Esophagus squamous epithelium (tissue), 4 donors: ENCODE measurements around the gene CREB5.

Source experiments
- POLR2A ChIP-seq, 4 donors: fragments of 450-650 bp; IDR thresholded peaks; one replicate each; pipeline ENCODE4 v1.6.1; 2017; ENCODE audit warnings: antibody characterized with exemption in 4 of 4, mild to moderate bottlenecking in 4 of 4, moderate library complexity in 3 of 4
- TF ChIP-seq, protein P1 (sequence below), 6 experiments: fragments of 450-650 bp in 4 of 6; fragments of 200-600 bp in 2 of 6; sonication (generic) in 2 of 6; IDR thresholded peaks; one replicate each; pipeline ENCODE4 v1.5.1; 2016 to 2019; ENCODE audit warnings: antibody characterized with exemption in 6 of 6, mild to moderate bottlenecking in 4 of 6, moderate library complexity in 4 of 6

GRCh38 chr7:28766359-28766758, 354.0 kb downstream of the CREB5 start:
- TF ChIP-seq, protein P1, sequence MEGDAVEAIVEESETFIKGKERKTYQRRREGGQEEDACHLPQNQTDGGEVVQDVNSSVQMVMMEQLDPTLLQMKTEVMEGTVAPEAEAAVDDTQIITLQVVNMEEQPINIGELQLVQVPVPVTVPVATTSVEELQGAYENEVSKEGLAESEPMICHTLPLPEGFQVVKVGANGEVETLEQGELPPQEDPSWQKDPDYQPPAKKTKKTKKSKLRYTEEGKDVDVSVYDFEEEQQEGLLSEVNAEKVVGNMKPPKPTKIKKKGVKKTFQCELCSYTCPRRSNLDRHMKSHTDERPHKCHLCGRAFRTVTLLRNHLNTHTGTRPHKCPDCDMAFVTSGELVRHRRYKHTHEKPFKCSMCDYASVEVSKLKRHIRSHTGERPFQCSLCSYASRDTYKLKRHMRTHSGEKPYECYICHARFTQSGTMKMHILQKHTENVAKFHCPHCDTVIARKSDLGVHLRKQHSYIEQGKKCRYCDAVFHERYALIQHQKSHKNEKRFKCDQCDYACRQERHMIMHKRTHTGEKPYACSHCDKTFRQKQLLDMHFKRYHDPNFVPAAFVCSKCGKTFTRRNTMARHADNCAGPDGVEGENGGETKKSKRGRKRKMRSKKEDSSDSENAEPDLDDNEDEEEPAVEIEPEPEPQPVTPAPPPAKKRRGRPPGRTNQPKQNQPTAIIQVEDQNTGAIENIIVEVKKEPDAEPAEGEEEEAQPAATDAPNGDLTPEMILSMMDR (IDR thresholded peaks at IDR 0.05) = no peak
- TF ChIP-seq POLR2A (IDR thresholded peaks at IDR 0.05) = no peak
